Coronary artery (tissue), 2 donors: ENCODE data around the gene LILRA5.
"Not testable (repeated sequence)": the region's sequence is repeated elsewhere in the genome, so short reads cannot be mapped to it uniquely, and the experiment has no call there.

Experiments used
- DNase-seq: peaks from one replicate; pipeline ENCODE4 v3.0.0-alpha.2; 2017; ENCODE audit warnings: low spot score
- H3K27ac ChIP-seq, 2 donors: fragments of 200-600 bp; sonication (generic); one replicate each; pipeline ENCODE4 v1.5.1; 2016 to 2019
- H3K4me3 ChIP-seq: fragments of 200-600 bp; sonication (generic); 2 replicates; pipeline ENCODE4 v1.5.1; 2016; ENCODE audit warnings: mild to moderate bottlenecking, moderate library complexity
- CTCF ChIP-seq: fragments of 200-600 bp; sonication (generic); IDR thresholded peaks from one replicate; pipeline ENCODE4 v1.5.1; 2019; ENCODE audit warnings: antibody characterized with exemption

The LILRA5 gene

GRCh38 chr19:54312436-54313377, at the start of gene LILRA5:
TSS of gene LILRA5 (minus strand) at chr19:54313166. CDS start at chr19:54313019, 147 bp downstream.
- DNase-seq: peak; percentile 71
- H3K27ac ChIP-seq: peak within 1 kb of the TSS in 1 of 2 donors; percentile 28
- no peak for TF ChIP-seq CTCF
- H3K4me3 ChIP-seq: no peak within 1 kb of the TSS

DNA sequence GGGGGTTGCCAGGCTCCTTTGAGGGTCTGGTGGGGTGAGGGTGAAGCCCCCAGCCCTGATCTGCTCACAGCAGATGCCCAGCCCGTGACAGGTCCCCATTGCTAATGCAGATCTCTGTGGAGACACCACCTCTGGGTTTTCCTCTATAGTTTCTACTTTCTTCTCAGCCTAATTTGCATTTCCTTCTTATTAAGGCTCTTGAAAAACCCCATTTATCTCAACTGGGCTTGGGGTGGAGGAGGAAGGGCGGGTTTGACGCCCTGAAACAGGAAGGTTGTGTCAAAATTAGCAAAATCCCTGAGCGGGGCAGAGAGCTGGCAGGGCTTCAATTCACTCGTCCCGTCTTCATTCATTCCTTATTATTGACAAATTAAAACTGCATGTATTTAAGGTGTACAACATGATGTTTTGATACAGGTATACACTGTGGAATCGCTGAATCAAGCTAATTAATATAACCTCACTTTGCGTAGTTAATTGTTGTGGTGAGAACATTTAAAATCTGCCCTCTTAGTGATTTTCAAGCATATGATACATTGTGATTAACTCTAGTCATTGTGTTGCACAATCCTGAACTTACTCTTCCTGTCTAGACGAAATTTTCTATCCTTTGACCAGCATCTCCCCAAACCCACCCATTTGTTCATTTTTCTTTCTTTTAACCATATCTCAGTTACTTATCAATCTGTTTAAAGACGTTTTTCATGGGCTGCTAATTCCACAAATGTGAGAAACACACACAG, 48.9 kb upstream of the LILRA5 start:
- H3K4me3 ChIP-seq: peak overlapping the region; percentile 33
- H3K27ac ChIP-seq, DNase-seq: not testable (repeated sequence)

DNA sequence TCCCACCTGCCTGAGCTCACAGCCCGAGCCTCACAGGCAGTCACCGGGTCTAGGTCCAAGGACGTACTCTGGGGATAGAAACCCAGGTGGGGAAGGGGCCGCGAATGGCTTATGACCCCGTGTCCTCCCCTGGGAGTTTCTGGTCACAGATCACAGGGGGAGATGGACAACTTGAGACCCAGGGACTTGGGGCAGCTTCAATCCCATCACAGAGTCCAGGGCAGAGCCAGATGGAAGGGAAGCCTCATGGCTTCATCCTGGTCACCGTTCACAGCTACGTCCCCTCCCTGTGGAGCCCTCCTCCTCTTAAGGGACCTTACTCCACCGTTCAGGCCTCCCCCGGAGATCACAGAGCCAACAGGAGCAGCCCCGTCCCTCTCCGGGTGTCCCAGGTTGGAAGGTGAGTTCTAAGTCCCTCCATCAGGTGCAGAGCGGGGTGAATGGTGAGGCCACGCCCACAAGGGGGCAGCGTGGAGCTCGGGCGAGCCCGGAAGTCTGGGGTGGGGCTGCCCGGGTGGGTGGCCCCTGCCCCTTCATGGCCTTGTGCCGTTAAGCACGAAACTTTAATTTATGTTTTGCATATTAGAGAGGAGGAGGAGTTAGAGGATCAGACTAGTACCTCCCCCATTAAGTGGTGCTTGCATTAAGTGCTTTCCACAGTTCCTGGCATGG, 46.3 kb upstream of the LILRA5 start:
- not testable (repeated sequence) for H3K4me3 ChIP-seq, DNase-seq, H3K27ac ChIP-seq

DNA sequence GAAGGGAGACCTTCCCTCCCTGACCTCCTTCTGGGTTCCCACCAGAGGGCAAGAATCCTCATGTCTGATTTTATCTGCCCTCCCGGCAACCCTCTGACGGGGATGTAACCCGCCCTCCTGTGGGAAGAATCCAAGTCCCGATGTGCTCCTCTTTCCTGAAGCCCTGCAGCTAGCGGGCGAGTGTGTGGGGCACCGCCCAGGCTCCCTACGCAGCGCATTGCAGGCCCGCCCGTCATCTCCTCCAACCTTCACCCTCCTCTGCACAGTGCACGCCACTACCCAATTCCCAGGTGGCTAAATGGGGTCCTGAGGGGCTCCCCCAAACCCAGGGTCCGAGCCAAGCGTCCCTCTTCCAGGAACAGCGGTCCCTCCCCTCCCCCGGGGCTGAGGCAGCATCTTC, 44.4 kb upstream of the LILRA5 start:
- H3K4me3 ChIP-seq: no peak overlapping the region
- TF ChIP-seq CTCF: no peak
- no peak for DNase-seq
- H3K27ac ChIP-seq: no peak overlapping the region

- no peak for TF ChIP-seq CTCF
- no peak for DNase-seq
- H3K4me3 ChIP-seq: no peak overlapping the region
- H3K27ac ChIP-seq: no peak overlapping the region
These were observed 43.6 kb upstream of the LILRA5 start for GRCh38 chr19:54356444-54357056.

- Histone ChIP-seq H3K27ac (no peak overlapping the region), H3K4me3 (no peak overlapping the region)
- no peak for TF ChIP-seq CTCF
- DNase-seq: no peak
These were observed 42.7 kb upstream of the LILRA5 start for GRCh38 chr19:54355675-54356074.

DNA sequence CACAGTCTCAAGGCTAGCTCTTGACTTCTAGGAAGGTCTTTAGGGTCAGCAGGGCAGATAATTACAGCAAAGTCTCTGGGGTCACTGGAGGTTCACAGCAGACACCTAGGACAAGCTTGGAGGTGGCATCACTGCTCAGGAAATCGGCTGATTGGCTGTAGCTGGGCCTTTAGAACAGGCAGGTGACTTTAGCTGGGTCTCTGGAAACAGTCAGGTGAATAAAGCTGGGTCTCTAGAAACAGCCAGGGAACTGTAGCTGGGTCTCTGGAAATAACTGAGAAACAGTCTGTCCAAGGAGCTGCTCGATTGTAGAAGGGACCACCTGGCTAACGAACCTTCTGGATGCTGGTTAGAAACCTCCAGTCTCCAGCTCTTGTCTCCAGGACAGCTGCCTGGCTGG, 41.8 kb upstream of the LILRA5 start:
- DNase-seq: no peak
- no peak for TF ChIP-seq CTCF
- Histone ChIP-seq H3K4me3 (no peak overlapping the region), H3K27ac (no peak overlapping the region)
